HG03378 (cell line): Measurements from ENCODE around the gene BCL2.

Source experiments
- ATAC-seq: cut with Tn5 transposase; IDR thresholded peaks from one replicate; pipeline ENCODE4 v1.9.1; 2021; ENCODE audit warnings: mild to moderate bottlenecking, moderate library complexity; ENCODE audit not compliant: unreplicated experiment

The BCL2 gene

GRCh38 chr18:63186520-63187222 lies 132.9 kb downstream of the BCL2 start:
- ATAC-seq: no peak

GRCh38 chr18:63185984-63186383 lies 133.6 kb downstream of the BCL2 start:
- ATAC-seq: peak; percentile 31

DNA sequence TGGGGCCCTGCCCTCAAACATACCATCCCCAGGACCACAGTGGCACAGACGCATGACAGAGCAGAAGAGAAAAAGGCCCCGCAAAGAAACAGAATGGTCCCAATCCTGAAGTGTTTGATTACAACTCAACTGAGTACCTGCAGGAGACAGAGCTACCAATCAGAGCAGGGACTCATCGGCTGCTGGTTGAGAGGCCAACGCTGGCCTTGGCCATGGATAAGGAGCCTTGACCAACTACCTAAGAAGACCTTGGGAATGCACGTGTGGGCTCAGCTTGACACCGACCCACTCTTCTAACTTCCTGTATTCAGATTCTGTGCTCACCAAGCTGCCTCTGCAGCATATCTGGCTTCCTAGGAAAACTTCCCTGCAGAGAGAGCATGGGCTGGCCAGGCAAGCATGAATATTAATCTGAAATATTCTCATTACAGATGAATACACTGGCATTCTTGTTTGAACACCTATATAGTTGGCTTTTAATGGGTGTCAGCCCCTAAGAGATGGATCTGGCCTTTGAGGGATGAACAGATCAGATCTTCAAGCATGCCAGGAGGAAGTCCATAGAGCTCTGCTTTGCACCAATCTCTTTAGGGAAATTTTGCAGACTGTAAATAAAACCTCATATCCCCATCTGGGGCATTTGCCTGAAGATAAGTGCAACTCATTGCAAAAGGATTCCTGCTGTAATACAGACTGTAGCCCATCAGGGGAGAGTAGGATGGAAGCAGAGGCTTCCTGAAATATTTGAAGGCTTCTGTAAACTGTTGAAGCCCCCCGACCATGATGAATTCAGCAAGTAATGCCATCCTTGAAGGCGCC lies 135.4 kb downstream of the BCL2 start:
- no peak for ATAC-seq

DNA sequence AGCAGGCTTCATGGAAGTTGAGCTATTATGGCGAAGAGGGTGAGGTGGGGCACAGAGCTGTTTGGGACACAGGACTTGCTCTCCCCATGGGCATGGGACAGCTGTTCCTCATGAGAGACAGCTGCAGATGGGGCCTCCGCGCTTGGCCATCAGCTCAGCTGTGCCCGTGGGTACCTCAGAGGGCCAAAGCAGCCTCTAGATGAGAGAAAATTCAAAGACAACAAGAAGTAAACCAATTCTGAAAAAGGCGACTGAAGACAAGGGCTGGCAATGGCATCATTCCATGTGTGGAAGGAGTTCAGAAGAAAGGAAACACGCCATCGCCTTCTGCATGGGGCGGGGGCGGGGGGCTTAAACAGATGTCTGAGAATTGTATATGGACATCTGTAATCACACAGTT lies 136.2 kb downstream of the BCL2 start:
- no peak for ATAC-seq

- ATAC-seq: no peak
Observed at GRCh38 chr18:63182861-63183260, 136.7 kb downstream of the BCL2 start.

DNA sequence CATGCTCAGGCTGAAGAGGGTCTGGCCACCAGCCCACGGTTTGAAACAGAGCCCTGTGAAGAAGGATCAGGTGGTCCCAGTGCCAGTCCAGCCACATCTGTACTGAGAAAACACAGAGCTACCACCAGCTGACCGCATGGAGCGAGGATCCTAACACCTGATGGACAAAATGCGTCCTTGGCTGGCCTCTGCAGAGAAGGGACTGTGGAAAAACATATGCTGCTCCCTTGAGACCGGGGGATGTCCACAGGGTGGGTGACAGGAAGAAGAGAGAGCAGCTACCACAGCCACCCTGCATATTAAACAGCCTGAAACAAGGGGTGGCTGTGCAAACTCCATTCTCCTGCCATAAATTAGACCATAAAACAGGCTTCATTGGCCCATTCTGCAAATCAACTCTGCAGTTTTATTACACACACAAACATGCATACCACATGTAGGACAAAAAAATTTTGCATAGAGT lies 137.2 kb downstream of the BCL2 start:
- peak; percentile 35 for ATAC-seq

DNA sequence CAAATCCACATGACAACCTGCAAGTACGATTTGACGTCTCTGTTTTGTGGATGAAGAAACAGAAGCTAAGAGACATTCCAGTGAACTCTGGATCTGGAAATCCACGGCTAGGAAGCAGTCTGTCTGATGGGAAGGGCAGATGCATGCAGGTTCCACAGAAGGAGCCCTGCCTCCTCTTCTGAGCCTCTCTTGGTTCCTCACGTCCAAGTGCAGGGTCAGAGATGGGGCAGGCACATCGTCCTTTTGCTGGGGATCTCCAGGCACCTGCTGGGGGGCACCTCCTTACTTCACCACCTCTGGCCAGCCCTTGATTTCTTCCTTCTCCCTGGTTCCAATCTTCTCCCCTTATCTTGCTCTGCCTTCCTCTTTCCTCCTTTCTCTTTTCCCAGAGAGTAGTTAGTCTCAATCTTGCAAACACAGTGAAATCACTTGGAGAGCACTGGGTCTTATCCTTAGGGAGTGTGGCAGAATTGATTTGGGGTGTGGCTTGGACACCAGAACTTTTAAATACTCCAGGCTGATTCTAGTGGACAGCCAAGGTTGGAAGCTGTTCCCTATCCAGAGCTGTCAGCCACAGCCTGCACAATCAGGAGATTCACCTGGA lies 137.8 kb downstream of the BCL2 start:
- no peak for ATAC-seq

DNA sequence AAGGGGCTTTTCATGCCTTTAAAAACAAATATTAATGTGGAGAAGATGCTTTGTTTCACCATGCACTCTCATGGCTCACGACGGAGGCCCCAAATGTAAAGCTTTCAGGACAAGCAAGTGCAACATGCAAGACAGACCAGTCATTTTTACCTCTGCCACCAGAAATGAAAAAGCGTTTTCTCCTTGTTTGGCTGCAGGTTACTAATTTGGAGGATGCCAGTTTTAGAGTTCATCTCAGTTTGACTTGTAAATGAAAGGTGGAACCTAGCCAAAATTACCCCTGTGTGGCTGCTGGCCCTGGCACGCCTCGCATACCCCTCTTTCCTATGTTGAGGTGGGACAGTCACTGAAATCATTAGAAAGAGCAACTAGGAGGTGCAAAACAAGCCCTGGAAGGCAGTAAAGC lies 138.6 kb downstream of the BCL2 start:
- ATAC-seq: peak; percentile 48

- no peak for ATAC-seq
Observed at GRCh38 chr18:63180321-63180720, 139.2 kb downstream of the BCL2 start.

DNA sequence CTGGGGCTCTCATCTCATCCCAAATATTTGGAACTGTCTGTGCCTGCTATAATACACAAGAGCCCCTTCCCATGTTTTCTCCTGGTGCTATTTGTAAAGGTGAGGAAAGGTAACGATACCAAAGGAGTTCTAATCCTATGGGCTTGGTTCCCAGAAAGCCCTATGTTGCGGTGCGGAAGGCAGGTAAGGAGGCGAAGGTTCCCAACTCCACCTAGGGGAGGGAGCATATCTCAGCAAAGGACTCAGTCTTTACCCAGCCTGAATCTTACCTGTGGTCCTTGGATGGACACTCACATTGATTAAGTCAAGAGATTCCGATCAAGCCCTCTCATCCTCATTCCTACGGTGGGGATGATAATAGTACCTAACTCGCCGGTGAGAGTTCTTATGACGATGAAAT lies 140.1 kb downstream of the BCL2 start:
- no peak for ATAC-seq

DNA sequence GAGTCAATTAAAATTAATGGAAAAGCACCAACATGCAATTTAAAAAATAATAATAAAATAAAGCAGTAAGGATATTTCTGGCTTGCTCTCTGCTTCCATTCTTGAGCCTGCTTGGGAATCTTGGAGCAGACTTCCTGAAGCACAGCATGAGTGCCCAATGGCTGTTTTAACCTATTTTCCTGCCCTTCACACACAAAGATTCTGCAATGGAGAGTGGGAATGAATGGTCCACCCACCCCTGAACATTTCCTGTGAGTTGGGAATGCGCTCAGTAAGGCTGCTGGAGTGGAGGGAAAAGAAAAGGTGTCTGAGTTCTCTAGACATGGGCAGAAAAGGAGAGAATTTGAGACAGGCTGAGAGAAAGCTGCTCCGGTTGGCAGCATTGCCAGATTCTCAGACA lies 140.6 kb downstream of the BCL2 start:
- ATAC-seq: no peak

DNA sequence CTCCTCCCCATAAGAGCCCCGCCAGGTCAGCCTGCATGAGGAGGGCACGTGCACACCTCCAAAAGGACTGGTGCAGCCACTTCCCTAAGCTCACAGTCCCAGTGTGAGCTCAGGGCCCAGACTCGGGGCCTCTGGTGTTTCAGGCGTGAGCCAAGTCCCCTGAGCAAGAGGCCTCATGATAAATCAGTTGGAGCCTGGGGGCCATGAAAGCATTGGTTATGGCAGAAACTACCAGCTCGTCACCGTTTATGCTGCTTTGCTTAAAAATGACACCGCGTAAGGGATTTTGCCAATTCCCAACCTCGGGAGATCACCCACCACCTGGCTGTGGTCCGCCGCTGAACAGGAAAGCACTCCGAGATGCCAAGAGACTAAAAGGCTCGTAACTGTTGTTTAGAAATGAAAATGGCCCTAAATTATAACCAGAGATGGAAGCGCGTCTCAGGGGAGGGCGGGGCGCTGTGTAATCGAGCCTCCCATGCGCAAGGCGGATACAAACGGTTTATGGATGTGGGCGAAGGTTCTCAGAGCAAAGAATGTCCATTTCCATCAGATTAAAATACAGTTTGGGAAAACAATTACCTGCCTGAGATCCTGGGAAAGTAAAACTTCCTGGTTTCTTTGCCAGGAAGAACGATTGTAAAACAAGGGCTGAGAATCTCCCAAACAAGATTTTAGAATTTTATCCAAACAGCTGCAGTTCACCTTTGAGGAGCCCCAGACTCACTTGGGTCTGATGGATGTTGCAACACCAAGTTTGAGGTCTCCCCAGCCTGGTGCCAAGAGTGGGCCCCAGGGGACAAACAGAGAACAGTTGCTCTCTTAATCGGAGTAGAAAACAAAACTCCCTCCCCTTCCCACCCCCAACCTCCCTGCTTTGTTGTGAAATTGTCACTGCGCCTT lies 141.4 kb downstream of the BCL2 start:
- no peak for ATAC-seq

DNA sequence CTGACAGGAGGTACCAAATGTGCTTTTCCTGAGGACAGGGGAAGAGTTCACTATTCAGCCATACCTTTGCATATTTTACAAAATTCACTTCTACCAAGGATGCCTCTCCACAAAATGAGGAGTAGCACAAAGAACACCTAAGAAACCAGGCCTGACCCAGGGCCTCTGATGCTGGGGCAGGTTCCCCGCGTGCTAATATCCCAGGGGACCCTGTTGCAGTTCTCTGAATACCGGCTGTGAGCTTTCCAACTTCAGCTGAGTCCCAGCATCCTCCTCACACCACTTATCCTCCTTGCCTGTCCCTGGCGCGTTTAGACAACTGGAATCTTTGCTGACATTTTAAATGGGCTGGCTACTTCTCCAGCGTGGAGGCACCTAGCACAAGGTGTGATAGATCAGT lies 142.3 kb downstream of the BCL2 start:
- ATAC-seq: no peak

GRCh38 chr18:63175264-63175663 lies 144.3 kb downstream of the BCL2 start:
- no peak for ATAC-seq

- ATAC-seq: no peak
Observed at GRCh38 chr18:63173983-63174382, 145.6 kb downstream of the BCL2 start.

- no peak for ATAC-seq
Observed at GRCh38 chr18:63169853-63170252, 149.7 kb downstream of the BCL2 start.

GRCh38 chr18:63168287-63168686 lies 151.3 kb downstream of the BCL2 start:
- ATAC-seq: no peak

DNA sequence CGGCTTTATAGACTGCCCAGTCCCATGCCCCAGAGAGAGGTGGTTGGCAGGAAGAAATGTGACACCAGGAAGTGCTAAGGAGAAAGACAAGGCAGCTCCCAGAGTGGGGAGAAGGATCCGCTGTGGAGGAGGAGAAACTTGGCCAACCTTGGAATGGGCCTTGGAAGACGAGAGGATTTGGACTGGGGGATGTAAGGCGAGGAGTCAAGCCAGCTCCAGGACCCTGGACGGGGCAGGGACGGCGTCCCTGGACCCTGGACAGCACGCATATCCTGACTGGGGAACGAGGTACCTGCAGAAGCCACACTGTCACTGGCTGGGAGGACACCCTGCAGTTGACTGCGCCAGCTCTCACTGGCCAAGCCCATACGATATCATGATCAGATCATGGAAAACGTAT lies 153.4 kb downstream of the BCL2 start:
- ATAC-seq: no peak

DNA sequence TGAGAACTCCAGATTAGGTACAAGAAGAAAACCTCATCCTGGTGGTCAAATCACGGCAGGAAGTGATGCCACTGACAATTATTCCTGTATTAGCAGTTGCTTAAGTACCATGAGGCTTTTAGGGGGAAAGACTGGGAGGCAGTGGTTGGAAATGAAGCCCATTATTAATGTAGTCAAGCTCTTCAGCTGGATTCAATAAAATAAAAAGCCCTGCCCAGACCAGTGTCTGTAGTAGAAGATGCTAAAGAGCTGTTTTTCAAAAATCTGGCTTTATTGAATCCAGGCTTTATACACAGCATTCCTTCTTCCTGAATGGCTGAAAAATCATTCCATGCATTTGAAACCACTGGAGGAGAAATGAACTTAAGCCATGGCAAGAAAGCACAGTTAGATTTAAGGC lies 155.2 kb downstream of the BCL2 start:
- ATAC-seq: no peak

GRCh38 chr18:63162271-63163014 lies 157.1 kb downstream of the BCL2 start:
- peak; percentile 19 for ATAC-seq
